ENCODE measurements around the gene ALOXE3. TPM values are rescaled to one million over a fixed set of nuclear protein-coding genes. Genes with fewer than 3 reads are reported as not detected.
"Not testable (repeated sequence)": the region's sequence is repeated elsewhere in the genome, so short reads cannot be mapped to it uniquely, and the experiment has no call there.

The ALOXE3 gene
- total RNA-seq, 2 experiments from 2014 or later: 0.09 TPM; not detected in 1

DNA sequence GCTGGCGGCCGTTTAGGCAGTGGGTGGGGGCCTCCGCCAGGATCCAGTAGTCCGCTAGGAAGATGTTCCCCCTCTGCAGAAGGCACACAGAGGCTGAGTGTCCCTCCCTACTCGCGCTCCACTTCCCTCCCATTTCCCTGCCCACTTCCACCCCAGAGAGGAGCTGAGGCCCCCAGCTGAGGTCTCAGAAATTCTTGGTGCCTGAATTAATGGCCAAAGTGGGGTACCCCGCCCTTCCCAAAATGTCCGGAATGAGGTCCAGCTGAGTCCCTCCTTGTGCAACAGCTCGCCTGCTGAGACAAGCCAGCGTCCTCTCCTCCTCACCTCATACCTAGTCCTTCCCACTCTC, 7.9 kb downstream of the ALOXE3 start:
- TF ChIP-seq, protein P1, sequence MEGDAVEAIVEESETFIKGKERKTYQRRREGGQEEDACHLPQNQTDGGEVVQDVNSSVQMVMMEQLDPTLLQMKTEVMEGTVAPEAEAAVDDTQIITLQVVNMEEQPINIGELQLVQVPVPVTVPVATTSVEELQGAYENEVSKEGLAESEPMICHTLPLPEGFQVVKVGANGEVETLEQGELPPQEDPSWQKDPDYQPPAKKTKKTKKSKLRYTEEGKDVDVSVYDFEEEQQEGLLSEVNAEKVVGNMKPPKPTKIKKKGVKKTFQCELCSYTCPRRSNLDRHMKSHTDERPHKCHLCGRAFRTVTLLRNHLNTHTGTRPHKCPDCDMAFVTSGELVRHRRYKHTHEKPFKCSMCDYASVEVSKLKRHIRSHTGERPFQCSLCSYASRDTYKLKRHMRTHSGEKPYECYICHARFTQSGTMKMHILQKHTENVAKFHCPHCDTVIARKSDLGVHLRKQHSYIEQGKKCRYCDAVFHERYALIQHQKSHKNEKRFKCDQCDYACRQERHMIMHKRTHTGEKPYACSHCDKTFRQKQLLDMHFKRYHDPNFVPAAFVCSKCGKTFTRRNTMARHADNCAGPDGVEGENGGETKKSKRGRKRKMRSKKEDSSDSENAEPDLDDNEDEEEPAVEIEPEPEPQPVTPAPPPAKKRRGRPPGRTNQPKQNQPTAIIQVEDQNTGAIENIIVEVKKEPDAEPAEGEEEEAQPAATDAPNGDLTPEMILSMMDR (IDR thresholded peaks at IDR 0.05): peak; percentile 14
- no peak for ATAC-seq
- H3K27ac Mint-ChIP-seq: no peak overlapping the region
- H3K4me3 Mint-ChIP-seq: no peak overlapping the region
- no peaks in the 10 kb centered on the region for H3K9me3 Mint-ChIP-seq
- ChIA-PET CTCF (interaction anchor here (0.6 to 9.8 kb wide), 39 partner anchors 9 to 240 kb away, joined by 3 to 162 read pairs (median 4); partner anchors contain the start of genes ALOX12B, ALOXE3 and GUCY2D), POLR2A (interaction anchor here (0.9 to 3.5 kb wide), 6 partner anchors 9 to 76 kb away, joined by 3 to 18 read pairs (median 4); partner anchors contain the start of gene ALOXE3)
- intact Hi-C loops (cut with micrococcal nuclease): loop anchor here (5.0 kb wide), 1 partner anchor 53 kb away; no protein-coding TSS in a partner anchor
- H3K36me3 Mint-ChIP-seq (ENCODE audit: low read depth): no peaks in the 10 kb centered on the region
- no peaks in the 10 kb centered on the region for H3K4me1 Mint-ChIP-seq (ENCODE audit: low read depth)
- H3K27me3 Mint-ChIP-seq: peaks cover 20% of the 10 kb centered on the region
- DNase-seq: no peak

DNA sequence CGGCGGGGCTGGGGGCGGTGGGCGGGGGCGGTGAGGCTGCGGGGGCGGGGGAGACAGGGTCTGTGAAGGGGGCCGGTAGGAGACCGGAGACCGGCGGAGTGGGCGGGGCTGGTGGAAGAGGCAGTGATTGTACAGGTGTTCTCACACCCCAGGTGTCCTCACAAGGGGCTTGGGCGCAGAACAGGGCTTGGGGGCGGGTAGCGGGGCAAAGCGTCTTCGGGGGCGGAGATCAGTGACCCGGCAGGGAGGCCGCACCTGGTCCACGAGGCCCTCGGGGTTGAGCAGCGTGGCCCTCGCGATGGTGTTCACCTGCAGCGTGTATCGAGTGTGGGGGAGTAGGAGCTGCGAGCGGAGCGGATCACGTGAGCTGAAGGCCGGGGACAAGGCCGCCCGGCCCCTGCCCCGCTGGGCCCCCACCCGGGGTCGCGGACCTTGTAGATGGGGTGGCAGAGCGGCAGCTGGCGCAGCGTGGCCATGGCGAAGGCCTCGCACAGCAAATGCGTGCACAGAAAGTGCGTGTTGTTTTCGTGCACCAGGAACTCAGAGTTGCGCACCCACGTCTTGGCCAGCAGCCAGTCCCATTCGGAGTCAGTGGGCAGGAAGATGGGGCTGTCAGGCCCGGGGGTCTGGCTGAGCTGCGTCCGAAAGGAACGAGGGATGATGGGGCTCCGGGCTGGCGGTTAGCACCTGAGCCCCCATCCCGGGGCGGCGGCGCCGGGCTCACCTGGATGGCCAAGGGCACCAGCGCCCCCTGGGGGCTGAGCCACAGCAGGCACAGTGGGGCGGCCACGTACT, 8.5 kb downstream of the ALOXE3 start:
- Mint-ChIP-seq H3K4me1 (ENCODE audit: low read depth) (no peaks in the 10 kb centered on the region), H3K36me3 (ENCODE audit: low read depth) (no peaks in the 10 kb centered on the region), H3K4me3 (peak overlapping the region; percentile 19), H3K9me3 (no peaks in the 10 kb centered on the region), H3K27ac (no peak overlapping the region), H3K27me3 (peaks cover 15% of the 10 kb centered on the region)
- ATAC-seq (peak; percentile 98), DNase-seq (peak; percentile 87)
- intact Hi-C loops (cut with micrococcal nuclease): loop anchor here (5.0 kb wide), 1 partner anchor 53 kb away; no protein-coding TSS in a partner anchor
- ChIA-PET CTCF (interaction anchor here (0.7 to 9.8 kb wide), 30 partner anchors 9 to 239 kb away, joined by 3 to 162 read pairs (median 5); partner anchors contain the start of genes ALOX12B, ALOXE3 and GUCY2D), POLR2A (interaction anchor here (0.9 to 3.5 kb wide), 6 partner anchors 10 to 77 kb away, joined by 3 to 18 read pairs (median 4); partner anchors contain the start of gene ALOXE3)
- TF ChIP-seq, protein P1 (IDR thresholded peaks at IDR 0.05): peak; percentile 98

DNA sequence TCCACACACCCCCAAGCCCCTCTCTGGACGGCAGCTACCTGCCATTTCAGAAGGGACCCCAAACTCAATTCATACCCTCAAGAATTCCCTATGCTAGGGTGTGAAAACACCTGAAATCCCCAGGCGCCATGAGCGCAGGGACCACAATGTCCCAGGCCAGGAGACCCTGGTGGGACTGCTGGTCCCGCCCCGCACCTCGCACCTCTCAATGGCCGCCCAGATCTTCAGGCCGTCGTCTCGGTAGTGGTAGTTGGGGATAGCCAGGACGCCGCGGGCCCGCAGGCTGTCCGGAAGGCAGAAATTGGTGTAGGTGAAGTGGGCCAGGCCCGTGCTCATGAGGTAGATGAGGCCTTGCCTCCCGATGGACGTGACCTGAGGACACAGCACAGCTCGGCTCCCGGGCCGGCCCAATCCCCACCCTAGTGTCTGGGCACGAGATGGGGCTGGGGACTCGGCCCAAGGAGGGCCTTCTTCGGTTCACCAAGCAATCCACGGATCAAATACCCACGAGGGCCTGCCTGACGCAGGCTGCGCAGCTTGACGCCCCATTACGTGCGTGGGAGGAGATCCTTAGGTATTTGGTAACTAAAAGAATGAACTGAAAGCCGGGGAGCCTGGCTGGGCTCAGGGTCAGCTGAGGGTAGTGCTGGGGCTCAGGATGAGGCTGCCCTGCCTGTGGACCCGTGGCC, 9.2 kb downstream of the ALOXE3 start:
- H3K27me3 Mint-ChIP-seq: peaks cover 9% of the 10 kb centered on the region
- no peak for ATAC-seq
- no peaks in the 10 kb centered on the region for H3K36me3 Mint-ChIP-seq (ENCODE audit: low read depth)
- DNase-seq: no peak
- no peaks in the 10 kb centered on the region for H3K9me3 Mint-ChIP-seq
- intact Hi-C loops (cut with micrococcal nuclease): no loop called here
- ChIA-PET CTCF (interaction anchor here (0.7 to 9.8 kb wide), 20 partner anchors 8 to 198 kb away, joined by 3 to 162 read pairs (median 7); partner anchors contain the start of genes ALOXE3 and SLC25A35), POLR2A (interaction anchor here (1.5 to 3.5 kb wide), 3 partner anchors 10 to 64 kb away, joined by 3 to 18 read pairs (median 8); partner anchors contain the start of gene ALOXE3)
- H3K27ac Mint-ChIP-seq: no peak overlapping the region
- TF ChIP-seq, protein P1 (IDR thresholded peaks at IDR 0.05): no peak
- H3K4me3 Mint-ChIP-seq: no peak overlapping the region
- H3K4me1 Mint-ChIP-seq (ENCODE audit: low read depth): no peaks in the 10 kb centered on the region

DNA sequence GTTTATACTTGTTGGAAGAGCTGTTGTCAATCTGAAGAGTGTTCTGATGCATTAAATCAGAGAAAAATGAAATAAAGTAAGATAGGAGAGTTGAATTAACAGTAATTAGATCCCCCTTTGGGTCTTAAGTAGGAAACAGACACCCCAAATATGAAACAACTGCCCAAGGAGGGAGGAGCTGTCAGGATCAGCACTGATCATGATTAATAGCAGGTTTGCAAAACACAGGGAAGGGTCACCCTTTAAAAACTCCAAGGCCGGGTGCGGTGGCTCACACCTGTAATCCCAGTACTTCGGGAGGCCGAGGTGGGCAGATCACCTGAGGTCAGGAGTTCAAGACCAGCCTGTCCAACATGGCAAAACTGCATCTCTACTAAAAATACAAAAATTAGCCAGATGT, 11.3 kb downstream of the ALOXE3 start:
- H3K36me3 Mint-ChIP-seq (ENCODE audit: low read depth); H3K27me3 Mint-ChIP-seq; H3K4me3 Mint-ChIP-seq; ATAC-seq; H3K9me3 Mint-ChIP-seq; DNase-seq; H3K27ac Mint-ChIP-seq; H3K4me1 Mint-ChIP-seq (ENCODE audit: low read depth); intact Hi-C loops (cut with micrococcal nuclease): not testable (repeated sequence)
- ChIA-PET POLR2A (interaction anchor here (0.7 kb wide), 1 partner anchor 35 kb away, joined by 3 read pairs; no protein-coding TSS in a partner anchor), CTCF (interaction anchor here (1.3 to 9.8 kb wide), 5 partner anchors 12 to 46 kb away, joined by 4 to 162 read pairs (median 15); no protein-coding TSS in a partner anchor)

DNA sequence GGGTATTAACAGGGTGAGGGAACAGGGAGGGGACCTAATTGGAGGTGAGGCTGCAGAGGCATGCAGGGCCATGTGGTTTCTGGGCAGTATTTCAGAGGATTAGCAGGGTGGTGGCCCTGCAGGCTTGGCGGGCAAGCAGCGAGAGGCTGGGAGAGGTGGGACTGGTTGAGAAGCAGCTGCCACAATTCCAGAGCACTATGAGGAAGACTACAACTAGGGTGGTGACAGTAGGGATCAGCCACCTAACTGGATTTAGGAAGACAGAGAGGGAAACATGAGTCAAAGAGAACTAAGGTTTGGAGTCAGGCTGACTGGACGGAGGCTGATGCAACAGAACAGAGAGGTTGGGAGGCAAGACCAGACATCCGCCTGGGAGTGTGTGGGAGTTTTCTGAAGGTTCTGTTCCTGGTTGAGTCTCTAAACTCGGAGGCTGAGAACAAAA, 12.3 kb downstream of the ALOXE3 start:
- ChIA-PET POLR2A (no interaction called here), CTCF (interaction anchor here (1.3 to 9.8 kb wide), 7 partner anchors 12 to 49 kb away, joined by 4 to 162 read pairs (median 19); partner anchors contain the start of gene ALOXE3)
- no peak overlapping the region for H3K4me3 Mint-ChIP-seq
- H3K36me3 Mint-ChIP-seq (ENCODE audit: low read depth): no peaks in the 10 kb centered on the region
- TF ChIP-seq, protein P1 (IDR thresholded peaks at IDR 0.05): no peak
- intact Hi-C loops (cut with micrococcal nuclease): no loop called here
- no peak overlapping the region for H3K27ac Mint-ChIP-seq
- H3K9me3 Mint-ChIP-seq: no peaks in the 10 kb centered on the region
- H3K4me1 Mint-ChIP-seq (ENCODE audit: low read depth): no peaks in the 10 kb centered on the region
- H3K27me3 Mint-ChIP-seq: peaks cover 1% of the 10 kb centered on the region
- no peak for DNase-seq
- no peak for ATAC-seq
